Small intestine (tissue), 16 donors: ENCODE measurements around the gene PDE11A. TPM values are rescaled to one million over a fixed set of nuclear protein-coding genes. Genes with fewer than 3 reads are reported as not detected.

Experiments used
- DNase-seq, 2 donors: peaks; one replicate each; pipeline versions ENCODE4 v3.0.0 to v3.0.0-alpha.2; 2013
- FAIRE-seq: peaks from 2 replicates; lab custom pipeline; 2012; peaks lifted over from hg19 to GRCh38; lab: Jason Lieb, UNC
- H3K27ac ChIP-seq, 3 donors: one replicate each; pipeline ENCODE4 v1.5.1; 2013; ENCODE audit warnings: low read length in 2 of 3, mild to moderate bottlenecking in 2 of 3, control low read depth in 1 of 3, inconsistent platforms in 1 of 3, low read depth in 1 of 3, moderate library complexity in 1 of 3
- H3K27me3 ChIP-seq, 3 donors: one replicate each; pipeline ENCODE4 v1.6.1; 2013; ENCODE audit warnings: low read length in 3 of 3, inconsistent platforms in 1 of 3; ENCODE audit not compliant: control insufficient read depth in 3 of 3, insufficient read depth in 3 of 3
- H3K36me3 ChIP-seq, 3 donors: one replicate each; pipeline ENCODE4 v1.6.1; 2013; ENCODE audit warnings: low read length in 3 of 3, inconsistent platforms in 1 of 3, low read depth in 1 of 3, mild to moderate bottlenecking in 1 of 3, moderate library complexity in 1 of 3; ENCODE audit not compliant: control insufficient read depth in 3 of 3, insufficient read depth in 2 of 3
- H3K4me1 ChIP-seq, 3 donors: one replicate each; pipeline ENCODE4 v1.6.1; 2013; ENCODE audit warnings: low read length in 2 of 3, inconsistent platforms in 1 of 3, low read depth in 1 of 3, mild to moderate bottlenecking in 1 of 3, moderate library complexity in 1 of 3; ENCODE audit not compliant: control insufficient read depth in 3 of 3, insufficient read depth in 2 of 3
- H3K4me3 ChIP-seq, 3 donors: one replicate each; pipeline ENCODE4 v1.5.1; 2013; ENCODE audit warnings: low read length in 3 of 3, control low read depth in 1 of 3, inconsistent platforms in 1 of 3, low read depth in 1 of 3, mild to moderate bottlenecking in 1 of 3, moderate library complexity in 1 of 3
- H3K9me3 ChIP-seq, 2 donors: one replicate each; pipeline ENCODE4 v1.6.1; 2013; ENCODE audit warnings: low read depth in 1 of 2, low read length in 1 of 2; ENCODE audit not compliant: control insufficient read depth in 2 of 2, insufficient read depth in 1 of 2
- WGBS, 3 donors: extraction: QIAGEN DNeasy Blood & Tissue Kit; methylation state at CpG; one replicate each; pipeline ENCODE4 v1.1.7; 2013; 5-methylcytosine and 5-hydroxymethylcytosine counted together
- long read RNA-seq, 10 donors: transcript quantifications; one replicate each; lab custom pipeline, GENCODE V29; 2026
- polyA plus RNA-seq, 4 donors: library from polyadenylated mRNA; stranded (reverse) in 3 of 4; unstranded in 1 of 4; fragments of 200-250 nt in 3 of 4; fragments of 120-200 nt in 1 of 4; gene quantifications; one replicate each; pipeline versions ENCODE4 v1.2.1 to v1.2.3, GENCODE V29; 2013
- donor health status: healthy with polysubstance abuse.
- donor health status: control.
- donor health status: control.
- donor health status: Bipolar disorder and iron deficiency.
- donor health status: healthy.

Gene PDE11A
- polyA plus RNA-seq: 1 to 10 TPM in 2 of 4 donors, under 1 TPM in 2; 0.27 to 3.8 (median 0.84) TPM
- long read RNA-seq, donor 1: 0 reads
- long read RNA-seq, donor 2: 0 reads
- long read RNA-seq, donor 3: 0 reads
- long read RNA-seq, donor 4: 0 reads
- long read RNA-seq, donor 5: 0 reads
- long read RNA-seq, donor 6: 0 reads
- long read RNA-seq, donor 7: 0 reads
- long read RNA-seq, donor 8: 0 reads
- long read RNA-seq, donor 9: 0 reads
- long read RNA-seq, donor 10: 0 reads

DNA sequence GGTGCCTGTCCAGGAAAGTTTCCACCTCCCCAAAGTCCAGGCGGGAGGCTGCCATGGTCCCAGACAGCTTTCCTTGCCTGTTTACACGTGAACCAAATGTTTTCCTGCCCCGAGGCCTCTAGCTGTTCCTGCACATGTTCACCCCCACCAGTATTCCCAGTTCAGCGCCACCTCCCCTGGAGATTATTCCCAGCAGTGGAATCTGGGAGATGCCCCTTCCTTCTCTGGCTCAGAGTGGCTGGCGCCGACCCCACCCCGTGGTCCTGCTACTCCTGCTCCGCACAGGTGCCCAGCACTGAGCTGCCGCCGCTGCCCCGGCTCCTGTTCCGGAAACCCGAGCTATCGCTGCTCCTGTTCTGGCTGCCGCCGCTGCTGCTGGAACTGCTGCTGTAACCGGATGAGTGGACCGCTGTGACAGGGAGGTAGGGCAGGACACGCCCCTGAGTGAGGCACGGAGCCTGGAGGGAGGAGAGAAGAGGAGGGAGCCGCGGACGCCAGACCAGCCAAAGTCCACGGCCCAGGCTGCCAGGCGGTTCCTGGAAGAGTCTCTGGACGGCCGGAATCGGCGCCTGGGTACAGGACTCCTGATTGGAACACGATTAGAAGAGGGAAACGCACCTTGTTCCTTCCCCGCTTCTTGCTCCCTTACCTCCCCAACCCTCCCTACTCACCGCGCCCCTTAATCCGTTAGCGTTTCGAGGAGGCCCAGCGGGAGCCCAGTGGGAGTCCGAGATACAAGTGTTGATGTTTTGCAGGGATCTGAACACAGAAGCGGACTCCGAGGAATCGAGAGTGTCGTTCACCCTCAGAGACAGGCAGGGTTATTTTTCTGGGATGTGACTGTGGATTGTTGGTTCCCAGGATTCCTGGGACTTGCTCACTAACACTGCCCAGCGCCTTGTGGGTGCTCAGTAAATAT lies at the start of gene PDE11A:
Gene PDE11A (minus strand): TSS at position 395 of the 919 bp plus-strand sequence. CDS start 340 bp downstream, at position 55.
- FAIRE-seq (no peak), DNase-seq (peak; percentile 94 to 97)
- Histone ChIP-seq H3K36me3 (no peaks in the 10 kb centered on the region), H3K4me1 (peaks cover 0 to 21% (median 0%) of the 10 kb centered on the region in 3 donors), H3K4me3 (peak within 1 kb of the TSS; percentile 9 to 58 (median 41)), H3K9me3 (no peaks in the 10 kb centered on the region), H3K27me3 (no peaks in the 10 kb centered on the region), H3K27ac (peak within 1 kb of the TSS; percentile 68 to 87 (median 71))
- 1 to 5% (median 3%) methylated on average over 44 of the region's 44 CpGs for WGBS, 3 donors

DNA sequence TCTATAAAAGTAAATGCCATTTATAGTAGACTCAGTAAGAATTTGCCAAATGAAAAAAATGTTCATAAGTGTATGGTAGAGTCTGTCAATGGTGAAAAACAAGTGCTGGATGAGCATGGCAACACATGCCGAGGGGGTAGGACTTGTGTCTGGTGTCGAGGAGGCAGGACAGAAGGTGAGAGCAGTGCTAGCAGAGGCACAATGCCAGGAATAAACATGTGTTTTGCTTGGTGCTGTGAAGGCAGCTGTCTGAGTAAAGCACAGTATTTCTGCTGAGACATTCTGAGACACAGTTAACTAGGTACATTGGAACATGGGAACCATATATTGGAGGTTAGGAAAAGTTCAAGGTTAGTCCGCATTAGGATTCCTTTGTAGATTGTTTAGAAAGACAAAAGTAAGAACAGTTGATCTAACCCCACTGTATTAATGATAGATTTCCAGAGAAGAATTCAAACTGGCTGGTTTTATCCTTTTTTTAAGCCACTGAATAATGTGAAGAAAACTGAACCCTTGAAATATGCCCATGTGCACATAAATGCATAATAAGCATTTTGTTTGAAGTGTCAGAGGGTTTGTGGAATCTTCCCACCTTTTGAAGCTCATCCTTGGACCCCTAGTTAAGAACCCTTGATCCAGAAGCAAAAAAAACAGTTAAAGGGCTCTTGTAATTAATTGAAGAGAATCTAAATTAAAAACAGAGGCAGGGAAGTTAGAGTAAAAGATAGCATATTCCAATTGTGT lies 46.8 kb upstream of the PDE11A start:
- DNase-seq (no peak), FAIRE-seq (no peak)
- Histone ChIP-seq H3K9me3 (no peaks in the 10 kb centered on the region), H3K4me1 (no peaks in the 10 kb centered on the region), H3K27me3 (no peaks in the 10 kb centered on the region), H3K4me3 (no peak overlapping the region), H3K27ac (no peak overlapping the region), H3K36me3 (peaks cover 0 to 9% (median 6%) of the 10 kb centered on the region in 3 donors)
- WGBS, 3 donors: 91 to 95% (median 92%) methylated on average over 3 of the region's 3 CpGs

- FAIRE-seq (no peak), DNase-seq (no peak)
- Histone ChIP-seq H3K27me3 (no peaks in the 10 kb centered on the region), H3K27ac (no peak overlapping the region), H3K36me3 (peaks cover 0 to 7% (median 4%) of the 10 kb centered on the region in 3 donors), H3K4me3 (no peak overlapping the region), H3K4me1 (peaks cover 0 to 5% (median 4%) of the 10 kb centered on the region in 3 donors), H3K9me3 (no peaks in the 10 kb centered on the region)
- WGBS, 3 donors: 95 to 96% (median 95%) methylated on average over 1 of the region's 1 CpG
Measured at GRCh38 chr2:178117725-178118124, 45.1 kb upstream of the PDE11A start.

DNA sequence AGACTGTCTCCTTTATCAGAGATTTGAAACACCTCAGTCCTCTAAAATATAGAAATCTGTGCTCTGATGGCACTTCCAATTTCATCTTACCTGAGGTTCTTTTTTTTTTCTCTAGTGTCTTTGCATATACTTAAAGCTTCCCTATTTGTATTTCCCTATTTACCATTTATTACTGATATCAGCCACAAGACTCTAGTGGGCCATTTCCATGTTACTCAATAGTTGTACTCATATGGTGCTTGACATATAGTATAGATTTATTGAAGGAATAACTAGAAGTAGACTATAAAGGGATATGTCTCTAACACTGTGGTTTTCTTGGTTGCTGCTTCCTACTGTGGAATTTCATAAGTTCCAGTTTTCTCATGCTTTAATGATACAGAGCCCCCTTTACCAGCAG lies 42.7 kb upstream of the PDE11A start:
- H3K4me1 ChIP-seq: peaks cover 0 to 5% (median 4%) of the 10 kb centered on the region in 3 donors
- no peak overlapping the region for H3K4me3 ChIP-seq
- H3K27me3 ChIP-seq: no peaks in the 10 kb centered on the region
- DNase-seq (no peak), FAIRE-seq (no peak)
- peaks cover 0 to 4% (median 3%) of the 10 kb centered on the region in 3 donors for H3K36me3 ChIP-seq
- H3K9me3 ChIP-seq: no peaks in the 10 kb centered on the region
- H3K27ac ChIP-seq: no peak overlapping the region

- FAIRE-seq (no peak), DNase-seq (no peak)
- Histone ChIP-seq H3K4me1 (peaks cover 0 to 5% (median 4%) of the 10 kb centered on the region in 3 donors), H3K27me3 (no peaks in the 10 kb centered on the region), H3K9me3 (no peaks in the 10 kb centered on the region), H3K36me3 (peaks cover 0 to 4% (median 3%) of the 10 kb centered on the region in 3 donors), H3K27ac (no peak overlapping the region), H3K4me3 (no peak overlapping the region)
- 79 to 87% (median 80%) methylated on average over 2 of the region's 2 CpGs for WGBS, 3 donors
Measured at GRCh38 chr2:178114462-178114861, 41.9 kb upstream of the PDE11A start.

DNA sequence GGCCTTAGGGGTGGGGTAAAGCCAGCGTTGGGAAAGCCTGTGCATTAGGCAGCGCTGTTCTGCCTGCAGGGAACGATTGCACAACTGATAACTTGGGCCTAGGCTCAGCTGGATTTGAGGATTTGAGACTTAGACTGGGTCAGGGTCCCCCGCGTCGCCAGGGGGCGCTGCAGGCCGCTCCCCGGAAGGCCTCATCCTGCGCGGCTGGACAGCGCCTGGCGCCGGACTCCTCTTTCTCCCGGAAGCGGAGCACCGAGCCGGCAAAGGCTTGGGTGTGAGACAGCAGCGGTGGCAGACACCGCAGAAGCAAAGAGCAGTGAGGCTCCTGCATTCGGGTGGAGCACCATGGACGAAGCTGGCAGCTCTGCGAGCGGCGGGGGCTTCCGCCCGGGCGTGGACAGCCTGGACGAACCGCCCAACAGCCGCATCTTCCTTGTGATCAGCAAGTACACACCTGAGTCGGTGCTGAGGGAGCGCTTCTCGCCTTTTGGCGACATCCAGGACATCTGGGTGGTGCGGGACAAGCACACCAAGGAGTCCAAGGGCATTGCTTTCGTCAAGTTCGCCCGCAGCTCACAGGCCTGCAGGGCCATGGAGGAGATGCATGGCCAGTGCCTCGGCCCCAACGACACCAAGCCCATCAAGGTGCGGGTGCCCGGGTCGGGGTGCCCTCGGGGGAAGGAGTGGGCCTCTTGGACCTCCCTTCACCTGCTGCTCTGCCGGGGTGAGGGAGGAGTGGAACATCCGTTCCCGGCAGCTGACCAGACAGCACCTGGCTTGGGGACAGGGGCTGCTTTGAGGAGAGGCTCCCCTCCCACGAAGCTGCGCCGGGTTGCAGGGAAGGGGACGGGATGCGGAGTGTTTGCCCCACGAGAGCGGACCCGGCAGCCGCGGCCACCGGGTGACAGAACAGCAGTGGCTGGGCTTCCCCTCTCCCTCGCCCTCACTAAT lies 39.9 kb upstream of the PDE11A start, which contains the start of gene RBM45:
Gene RBM45 (plus strand): TSS at position 236 of the 951 bp plus-strand sequence. CDS start 110 bp downstream, at position 346.
- Histone ChIP-seq H3K36me3 (peaks cover 0 to 2% (median 2%) of the 10 kb centered on the region in 3 donors), H3K4me3 (peak within 1 kb of the TSS; percentile 71 to 88 (median 77)), H3K27me3 (no peaks in the 10 kb centered on the region), H3K9me3 (no peaks in the 10 kb centered on the region), H3K4me1 (peaks cover 0 to 5% (median 4%) of the 10 kb centered on the region in 3 donors), H3K27ac (peak within 1 kb of the TSS; percentile 48 to 89 (median 53))
- FAIRE-seq (no peak), DNase-seq (peak; percentile 92 to 95)
- 0 to 1% (median 0%) methylated on average over 58 to 60 of the region's 60 CpGs for WGBS, 3 donors

DNA sequence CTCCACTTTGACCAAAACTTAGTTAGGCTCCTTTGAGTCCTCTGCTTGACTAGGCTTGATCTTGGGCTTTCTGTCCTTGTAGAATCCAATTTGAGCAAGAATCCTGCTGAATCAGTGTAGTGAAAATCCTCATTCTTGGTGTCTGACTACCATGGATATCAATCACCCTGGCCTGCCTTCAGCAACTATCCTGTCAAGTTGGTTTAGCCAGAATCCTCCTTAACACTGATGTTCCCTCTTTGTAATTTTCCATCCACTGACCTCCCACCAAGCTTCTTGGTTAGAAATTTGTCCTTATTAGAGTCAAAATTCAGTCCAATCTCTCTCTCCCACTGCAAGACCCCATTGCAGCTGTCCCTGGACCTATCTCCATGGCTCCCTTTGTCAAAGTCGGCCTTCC lies 39.2 kb upstream of the PDE11A start:
- no peak overlapping the region for H3K27ac ChIP-seq
- H3K27me3 ChIP-seq: no peaks in the 10 kb centered on the region
- H3K4me1 ChIP-seq: peaks cover 0 to 5% (median 4%) of the 10 kb centered on the region in 3 donors
- FAIRE-seq: no peak
- DNase-seq: no peak
- peaks cover 0 to 2% (median 2%) of the 10 kb centered on the region in 3 donors for H3K36me3 ChIP-seq
- H3K9me3 ChIP-seq: no peaks in the 10 kb centered on the region
- 99 to 100% (median 100%) methylated on average over 1 of the region's 1 CpG for WGBS, 3 donors
- peak overlapping the region in 1 of 3 donors; percentile 71 for H3K4me3 ChIP-seq
